Activated T-helper 17 cell treated with anti-CD3 and anti-CD28 coated beads, Interleukin-2, amount 50 U/mL, for 72 hours (primary cell): ENCODE results near the gene FXR2. TPM values are rescaled to one million over a fixed set of nuclear protein-coding genes. Genes with fewer than 3 reads are reported as not detected.
"Not testable (repeated sequence)": the region's sequence is repeated elsewhere in the genome, so short reads cannot be mapped to it uniquely, and the experiment has no call there.

Source experiments
- ATAC-seq: fragments of 150-1000 bp; cut with Tn5 transposase; replicated peaks from 2 replicates; pipeline ENCODE4 v1.10.0; 2021; ENCODE audit warnings: mild to moderate bottlenecking, moderate library complexity
- H3K27ac Mint-ChIP-seq: one replicate; pipeline ENCODE4 v1.8.0; 2022; ENCODE audit warnings: mixed read lengths
- H3K27me3 Mint-ChIP-seq: one replicate; pipeline ENCODE4 v1.8.0; 2022; ENCODE audit warnings: mixed read lengths
- H3K36me3 Mint-ChIP-seq: one replicate; pipeline ENCODE4 v1.8.0; 2022; ENCODE audit warnings: low read depth, mild to moderate bottlenecking, mixed read lengths
- H3K4me1 Mint-ChIP-seq: one replicate; pipeline ENCODE4 v1.8.0; 2022; ENCODE audit warnings: mixed read lengths
- H3K4me3 Mint-ChIP-seq: one replicate; pipeline ENCODE4 v1.8.0; 2022; ENCODE audit warnings: mild to moderate bottlenecking, mixed read lengths
- H3K9me3 Mint-ChIP-seq: one replicate; pipeline ENCODE4 v1.8.0; 2022; ENCODE audit warnings: mixed read lengths
- total RNA-seq, 2 donors: library from RNA; stranded (reverse); gene quantifications; one replicate each; pipeline ENCODE4 v1.2.3, GENCODE V29; 2022

Gene FXR2
- 10 to 100 TPM; 34.4 to 37.0 TPM for total RNA-seq

- peaks cover 29% of the 10 kb centered on the region for H3K36me3 Mint-ChIP-seq
- H3K4me3 Mint-ChIP-seq: peak within 1 kb of the TSS; percentile 86
- no peaks in the 10 kb centered on the region for H3K27me3 Mint-ChIP-seq
- peak within 1 kb of the TSS; percentile 86 for H3K27ac Mint-ChIP-seq
- ATAC-seq: peak; percentile 94
- peaks cover 24% of the 10 kb centered on the region for H3K4me1 Mint-ChIP-seq
- H3K9me3 Mint-ChIP-seq: no peaks in the 10 kb centered on the region
Measured at GRCh38 chr17:7614425-7615264, at the start of gene FXR2. TSS of gene FXR2 (minus strand) at chr17:7614897. CDS start at chr17:7614532, 365 bp downstream.

- ATAC-seq: no peak
- Mint-ChIP-seq H3K4me1 (no peaks in the 10 kb centered on the region), H3K27ac (no peak overlapping the region), H3K4me3 (no peak overlapping the region), H3K9me3 (no peaks in the 10 kb centered on the region), H3K36me3 (no peaks in the 10 kb centered on the region), H3K27me3 (no peaks in the 10 kb centered on the region)
Measured at GRCh38 chr17:7656958-7657609, 42.4 kb upstream of the FXR2 start.

- ATAC-seq: no peak
- H3K4me3 Mint-ChIP-seq: no peak overlapping the region
- H3K9me3 Mint-ChIP-seq: no peaks in the 10 kb centered on the region
- H3K27ac Mint-ChIP-seq: no peak overlapping the region
- H3K36me3 Mint-ChIP-seq: peaks cover 2% of the 10 kb centered on the region
- H3K4me1 Mint-ChIP-seq: peaks cover 8% of the 10 kb centered on the region
- H3K27me3 Mint-ChIP-seq: peaks cover 8% of the 10 kb centered on the region
Measured at GRCh38 chr17:7655541-7655840, 40.8 kb upstream of the FXR2 start.

- Mint-ChIP-seq H3K9me3 (no peaks in the 10 kb centered on the region), H3K27ac (no peak overlapping the region), H3K4me1 (peaks cover 13% of the 10 kb centered on the region), H3K36me3 (peaks cover 5% of the 10 kb centered on the region), H3K27me3 (peaks cover 13% of the 10 kb centered on the region), H3K4me3 (no peak overlapping the region)
- ATAC-seq: no peak
Measured at GRCh38 chr17:7654832-7655540, 40.3 kb upstream of the FXR2 start.

GRCh38 chr17:7652388-7653356 lies 38.0 kb upstream of the FXR2 start:
- Mint-ChIP-seq H3K4me3 (peak overlapping the region; percentile 37), H3K4me1 (peaks cover 16% of the 10 kb centered on the region), H3K27ac (no peak overlapping the region), H3K9me3 (no peaks in the 10 kb centered on the region), H3K27me3 (peaks cover 16% of the 10 kb centered on the region), H3K36me3 (peaks cover 5% of the 10 kb centered on the region)
- ATAC-seq: no peak

GRCh38 chr17:7651665-7652387 lies 37.1 kb upstream of the FXR2 start:
- Mint-ChIP-seq H3K9me3 (no peaks in the 10 kb centered on the region), H3K27ac (no peak overlapping the region), H3K4me3 (peak overlapping the region; percentile 37), H3K36me3 (peaks cover 5% of the 10 kb centered on the region), H3K4me1 (peaks cover 16% of the 10 kb centered on the region), H3K27me3 (peaks cover 17% of the 10 kb centered on the region)
- ATAC-seq: no peak

- Mint-ChIP-seq H3K4me1 (peaks cover 16% of the 10 kb centered on the region), H3K9me3 (no peaks in the 10 kb centered on the region), H3K36me3 (peaks cover 5% of the 10 kb centered on the region), H3K4me3 (peak overlapping the region; percentile 84), H3K27me3 (peaks cover 24% of the 10 kb centered on the region), H3K27ac (no peak overlapping the region)
- no peak for ATAC-seq
Measured at GRCh38 chr17:7651097-7651664, 36.5 kb upstream of the FXR2 start.

- ATAC-seq: peak; percentile 91
- H3K27me3 Mint-ChIP-seq: peaks cover 26% of the 10 kb centered on the region
- H3K27ac Mint-ChIP-seq: peak within 1 kb of the TSS; percentile 83
- peaks cover 5% of the 10 kb centered on the region for H3K36me3 Mint-ChIP-seq
- no peaks in the 10 kb centered on the region for H3K9me3 Mint-ChIP-seq
- H3K4me3 Mint-ChIP-seq: peak within 1 kb of the TSS; percentile 84
- peaks cover 16% of the 10 kb centered on the region for H3K4me1 Mint-ChIP-seq
Measured at GRCh38 chr17:7650509-7651096, 35.9 kb upstream of the FXR2 start, which contains the start of gene ATP1B2. TSS of gene ATP1B2 (plus strand) at chr17:7650926. CDS start at chr17:7651519, 593 bp downstream.

- H3K9me3 Mint-ChIP-seq: no peaks in the 10 kb centered on the region
- H3K36me3 Mint-ChIP-seq: peaks cover 5% of the 10 kb centered on the region
- no peak for ATAC-seq
- H3K4me1 Mint-ChIP-seq: peaks cover 21% of the 10 kb centered on the region
- H3K4me3 Mint-ChIP-seq: no peak overlapping the region
- H3K27ac Mint-ChIP-seq: no peak overlapping the region
- peaks cover 26% of the 10 kb centered on the region for H3K27me3 Mint-ChIP-seq
Measured at GRCh38 chr17:7647018-7647417, 32.3 kb upstream of the FXR2 start.

GRCh38 chr17:7646457-7646856 lies 31.8 kb upstream of the FXR2 start:
- Mint-ChIP-seq H3K27ac (no peak overlapping the region), H3K4me1 (peaks cover 21% of the 10 kb centered on the region), H3K9me3 (no peaks in the 10 kb centered on the region), H3K4me3 (no peak overlapping the region), H3K27me3 (peaks cover 26% of the 10 kb centered on the region), H3K36me3 (peaks cover 5% of the 10 kb centered on the region)
- no peak for ATAC-seq

GRCh38 chr17:7644775-7645174 lies 30.1 kb upstream of the FXR2 start:
- no peaks in the 10 kb centered on the region for H3K36me3 Mint-ChIP-seq
- H3K4me3 Mint-ChIP-seq: no peak overlapping the region
- H3K27ac Mint-ChIP-seq: no peak overlapping the region
- ATAC-seq: peak; percentile 71
- peaks cover 11% of the 10 kb centered on the region for H3K27me3 Mint-ChIP-seq
- peaks cover 6% of the 10 kb centered on the region for H3K4me1 Mint-ChIP-seq
- H3K9me3 Mint-ChIP-seq: no peaks in the 10 kb centered on the region

- not testable (repeated sequence) for H3K4me1 Mint-ChIP-seq, H3K36me3 Mint-ChIP-seq, ATAC-seq, H3K27me3 Mint-ChIP-seq, H3K27ac Mint-ChIP-seq, H3K9me3 Mint-ChIP-seq
- H3K4me3 Mint-ChIP-seq: peak overlapping the region; percentile 53
Measured at GRCh38 chr17:7641635-7642034, 26.9 kb upstream of the FXR2 start.

GRCh38 chr17:7640783-7641182 lies 26.1 kb upstream of the FXR2 start:
- H3K27me3 Mint-ChIP-seq: no peaks in the 10 kb centered on the region
- no peak overlapping the region for H3K4me3 Mint-ChIP-seq
- H3K27ac Mint-ChIP-seq: no peak overlapping the region
- ATAC-seq: no peak
- H3K36me3 Mint-ChIP-seq: no peaks in the 10 kb centered on the region
- peaks cover 5% of the 10 kb centered on the region for H3K4me1 Mint-ChIP-seq
- H3K9me3 Mint-ChIP-seq: no peaks in the 10 kb centered on the region
